ENCODE measurements around the gene BAIAP2L2. TPM values are rescaled to one million over a fixed set of nuclear protein-coding genes. Genes with fewer than 3 reads are reported as not detected.

The BAIAP2L2 gene
- polyA plus RNA-seq, 10 donors: 0.34 to 1.5 (median 0.83) TPM

DNA sequence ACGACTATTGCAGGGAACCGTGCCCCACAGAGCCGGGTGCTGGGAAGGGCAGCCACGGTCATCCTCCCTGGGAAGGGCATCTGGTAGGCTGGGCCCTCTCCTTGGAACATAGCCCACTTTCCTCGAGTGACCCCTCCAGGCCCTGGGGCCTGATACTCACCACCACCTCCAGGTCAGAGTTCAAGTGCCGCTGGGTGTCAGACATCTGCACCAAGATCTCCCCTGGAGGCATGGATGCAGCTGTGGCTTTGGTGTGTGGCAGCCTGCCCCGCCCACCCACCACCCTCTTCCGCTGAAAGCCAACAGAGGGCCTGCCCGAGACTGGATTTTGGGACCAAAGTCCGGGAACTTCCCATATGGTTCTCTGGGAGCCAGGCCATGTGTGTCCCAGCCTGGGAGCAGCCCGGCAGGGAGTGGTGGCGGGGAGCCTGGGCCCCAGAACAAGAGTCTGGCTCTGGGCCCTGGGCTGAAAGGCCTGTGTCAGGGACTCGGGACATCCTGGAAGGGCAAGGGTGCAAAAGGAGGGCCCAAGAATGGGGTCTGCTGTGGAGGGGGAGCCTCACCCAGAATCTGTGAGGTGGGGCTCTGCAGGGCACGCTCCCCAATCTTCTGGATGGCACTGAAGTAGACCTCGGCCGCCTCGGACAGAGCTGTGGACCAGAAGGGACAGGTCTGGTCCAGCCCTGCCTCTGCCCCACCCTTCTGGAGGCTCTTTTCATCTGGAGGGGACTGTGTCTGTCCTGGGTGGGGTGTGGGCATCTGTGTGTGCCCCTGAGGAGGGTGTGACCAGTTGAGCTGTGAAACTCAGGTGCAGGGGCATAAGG, 2.6 kb downstream of the BAIAP2L2 start:
- peak in 1 of 3 donors; percentile 49 for DNase-seq

DNA sequence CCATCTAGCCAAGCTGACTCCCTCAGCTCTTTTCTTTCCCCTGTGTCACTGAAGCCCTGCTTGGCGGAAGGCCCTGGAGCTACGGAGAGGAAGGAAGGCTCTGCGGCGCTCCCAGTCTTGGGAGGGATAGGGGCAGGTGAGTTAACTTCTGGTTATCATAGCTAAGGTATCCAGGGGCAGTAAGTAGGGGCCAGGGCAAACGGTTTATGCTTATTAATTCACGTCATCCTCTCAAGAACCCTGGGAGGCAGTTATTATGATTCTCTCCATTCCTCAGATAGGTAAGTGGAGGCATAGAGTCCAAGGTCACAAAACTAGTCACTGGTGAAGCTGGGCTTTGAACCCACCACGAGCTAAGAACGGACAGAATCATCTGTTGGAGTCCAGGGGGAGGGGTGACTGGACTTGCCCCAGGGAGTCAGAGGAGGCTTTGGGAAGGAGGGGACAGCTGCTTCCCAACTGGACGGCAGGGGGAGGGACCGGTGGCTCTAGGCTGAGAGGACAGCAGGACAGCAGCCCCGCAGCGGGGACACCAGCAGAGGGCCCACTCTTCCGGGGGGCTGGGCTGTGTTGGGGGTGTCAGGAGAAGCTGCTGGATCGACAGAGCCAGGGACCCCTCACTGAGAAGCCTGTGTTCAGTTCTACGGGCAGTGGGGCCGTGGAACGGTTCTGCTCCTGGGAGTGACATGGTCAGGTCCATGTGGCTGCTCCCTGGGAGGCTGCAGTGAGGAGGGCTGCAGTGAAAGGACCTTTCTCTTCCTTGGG, 3.5 kb downstream of the BAIAP2L2 start:
- DNase-seq: no peak

DNA sequence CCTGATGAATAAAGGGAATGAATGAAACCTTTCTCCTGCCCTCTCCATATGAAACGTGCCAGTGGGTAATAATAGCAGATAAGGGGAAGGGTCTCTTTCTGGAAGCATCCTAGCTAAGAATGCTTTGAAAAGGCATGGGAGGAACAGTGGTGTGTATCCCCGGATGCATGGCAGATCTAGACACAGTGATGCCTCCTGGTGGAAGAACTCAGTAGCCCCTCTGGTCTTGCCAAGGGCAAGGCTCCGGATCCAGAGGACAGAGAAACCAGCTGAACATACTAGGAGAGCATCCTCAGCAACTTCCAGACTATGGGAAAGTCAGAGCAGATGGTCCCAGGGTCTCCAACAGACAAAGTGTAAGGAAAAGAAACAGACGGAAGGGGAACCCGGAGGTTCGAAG, 6.4 kb downstream of the BAIAP2L2 start:
- DNase-seq: no peak

DNA sequence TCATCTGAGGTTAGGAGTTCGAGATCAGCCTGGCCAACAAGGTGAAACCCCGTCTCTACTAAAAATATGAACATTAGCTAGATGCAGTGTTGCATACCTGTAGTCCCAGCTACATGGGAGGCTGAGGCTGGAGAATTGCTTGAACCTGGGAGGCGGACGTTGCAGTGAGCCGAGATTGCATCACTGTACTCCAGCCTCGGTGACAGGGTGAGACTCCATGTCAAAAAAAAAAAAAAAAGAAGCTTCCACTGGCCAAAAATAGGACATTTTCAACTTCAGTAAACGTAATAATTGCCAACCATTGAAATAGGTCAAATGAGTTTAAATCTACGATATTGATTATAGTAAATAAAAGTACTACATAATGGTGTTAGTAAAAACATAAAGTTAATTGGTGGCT, 6.8 kb downstream of the BAIAP2L2 start:
- no peak for DNase-seq

DNA sequence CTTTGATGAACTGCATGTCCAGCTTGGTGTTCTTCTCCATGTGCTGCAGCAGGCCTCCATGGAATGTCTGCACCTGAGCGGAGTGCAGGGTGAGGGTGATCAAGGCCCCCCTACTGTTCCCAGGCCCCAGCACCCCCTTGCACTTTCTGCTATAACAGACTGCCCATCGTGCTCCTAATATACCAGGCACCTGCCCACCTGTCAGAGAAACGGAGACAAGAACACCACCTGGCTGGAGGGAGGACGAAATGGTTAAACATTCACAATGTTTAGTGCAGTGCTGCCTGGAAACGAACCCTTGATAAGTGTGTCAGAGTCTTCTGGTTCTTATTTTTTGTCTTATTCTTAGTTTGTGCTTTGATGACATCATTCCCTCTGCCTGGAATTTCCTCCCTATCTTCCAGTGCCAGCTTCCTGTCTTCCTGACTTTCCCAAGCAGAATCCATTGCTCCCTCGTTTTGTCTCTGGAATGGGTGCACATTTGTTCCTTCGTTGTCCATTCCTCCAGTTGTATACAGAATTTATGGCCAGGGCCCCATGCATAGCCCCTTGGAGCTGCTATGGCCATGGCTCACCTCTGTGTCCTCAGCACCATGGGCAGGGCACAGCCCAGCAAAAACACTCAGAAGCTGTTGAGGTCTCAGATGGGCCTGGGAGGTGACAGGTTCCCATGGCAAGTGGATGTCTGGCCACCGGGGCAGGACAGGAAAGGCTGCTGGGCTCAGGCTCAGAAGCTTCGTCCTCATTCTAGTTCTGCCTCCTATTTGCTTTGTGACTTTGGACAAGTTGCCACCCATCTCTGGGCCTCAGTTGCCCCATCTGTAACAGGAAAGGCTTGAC, 11.9 kb downstream of the BAIAP2L2 start:
- no peak for DNase-seq

DNA sequence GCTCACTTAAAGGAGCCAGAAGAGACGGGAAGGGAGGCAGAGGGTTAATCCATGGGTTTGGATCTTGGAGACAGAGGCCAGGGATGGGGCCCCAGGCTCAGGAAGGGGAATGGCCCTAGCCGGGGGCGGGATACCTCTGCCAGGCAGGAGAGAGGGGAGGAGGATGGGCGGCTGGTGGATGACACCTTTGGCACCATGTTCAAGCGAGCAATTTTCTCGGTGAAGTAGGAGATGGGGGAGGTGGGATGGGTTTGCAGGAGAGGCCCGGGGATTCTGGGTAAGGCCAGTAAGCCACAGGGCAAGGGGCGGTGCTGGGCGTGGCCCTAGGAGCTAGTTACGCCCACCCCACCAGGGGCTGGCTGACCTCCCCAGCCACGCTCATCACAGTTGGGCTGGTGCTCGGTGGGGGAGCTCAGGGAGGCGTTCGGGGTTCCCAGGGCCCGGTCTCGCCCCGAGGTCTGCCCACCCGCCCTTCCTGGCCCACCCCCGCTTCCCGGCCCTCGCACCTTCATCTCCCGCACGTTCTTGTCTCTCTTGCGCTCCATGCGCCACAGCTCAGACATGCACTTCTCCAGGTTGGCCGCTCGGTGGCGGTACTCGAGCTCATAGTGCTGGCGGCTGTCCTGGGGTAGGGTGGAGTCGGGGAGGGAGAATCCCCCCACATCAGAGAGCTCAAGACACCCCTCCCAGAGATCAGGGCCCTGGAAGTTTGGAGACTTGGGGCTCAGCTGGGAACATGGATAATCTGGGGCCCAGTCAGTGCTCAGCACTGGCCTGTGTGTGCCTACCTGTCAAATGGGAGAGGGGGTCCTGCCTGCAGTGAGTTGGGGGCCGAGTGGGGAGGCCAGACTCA, 12.7 kb downstream of the BAIAP2L2 start:
- DNase-seq: peak in 1 of 3 donors; percentile 54

DNA sequence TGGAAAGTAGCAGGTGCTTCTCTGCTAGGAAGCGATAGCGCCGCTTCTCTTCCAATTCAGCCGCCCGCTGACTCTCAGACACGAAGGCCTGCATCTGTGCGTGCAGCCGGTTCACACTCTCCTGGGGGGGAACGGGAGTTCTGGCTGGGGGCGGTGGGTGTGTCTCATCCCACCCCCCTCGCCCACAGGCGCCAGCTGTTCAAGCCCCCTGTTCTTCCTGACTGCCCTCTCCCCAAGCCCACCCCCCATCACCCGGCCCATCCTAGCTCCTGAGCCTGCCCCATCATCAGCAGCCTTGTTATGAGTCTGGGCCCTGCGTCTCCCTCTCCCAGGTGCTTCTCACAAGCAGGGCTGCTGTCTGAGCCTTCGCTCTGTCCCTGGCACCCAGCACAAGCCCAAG, 13.4 kb downstream of the BAIAP2L2 start:
- no peak for DNase-seq

DNA sequence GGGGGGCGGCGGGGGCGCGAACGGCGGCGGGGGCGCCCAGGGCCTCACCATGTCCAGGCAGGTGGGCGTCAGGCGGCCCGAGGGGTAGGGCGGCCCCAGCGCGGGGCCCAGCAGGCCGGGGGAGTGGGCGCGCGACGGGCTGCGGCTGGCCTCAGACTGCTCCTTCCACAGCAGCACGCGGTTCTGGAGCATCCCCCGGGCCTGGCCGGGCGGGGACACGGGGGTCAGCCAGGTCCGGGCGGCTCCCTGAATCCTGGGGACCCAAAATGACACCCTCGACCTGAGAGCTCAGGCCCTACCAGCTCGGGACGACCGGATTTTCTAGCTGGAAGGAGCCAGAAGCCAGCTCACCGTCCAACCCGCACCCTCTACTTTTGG, 21.0 kb downstream of the BAIAP2L2 start:
- no peak for DNase-seq

DNA sequence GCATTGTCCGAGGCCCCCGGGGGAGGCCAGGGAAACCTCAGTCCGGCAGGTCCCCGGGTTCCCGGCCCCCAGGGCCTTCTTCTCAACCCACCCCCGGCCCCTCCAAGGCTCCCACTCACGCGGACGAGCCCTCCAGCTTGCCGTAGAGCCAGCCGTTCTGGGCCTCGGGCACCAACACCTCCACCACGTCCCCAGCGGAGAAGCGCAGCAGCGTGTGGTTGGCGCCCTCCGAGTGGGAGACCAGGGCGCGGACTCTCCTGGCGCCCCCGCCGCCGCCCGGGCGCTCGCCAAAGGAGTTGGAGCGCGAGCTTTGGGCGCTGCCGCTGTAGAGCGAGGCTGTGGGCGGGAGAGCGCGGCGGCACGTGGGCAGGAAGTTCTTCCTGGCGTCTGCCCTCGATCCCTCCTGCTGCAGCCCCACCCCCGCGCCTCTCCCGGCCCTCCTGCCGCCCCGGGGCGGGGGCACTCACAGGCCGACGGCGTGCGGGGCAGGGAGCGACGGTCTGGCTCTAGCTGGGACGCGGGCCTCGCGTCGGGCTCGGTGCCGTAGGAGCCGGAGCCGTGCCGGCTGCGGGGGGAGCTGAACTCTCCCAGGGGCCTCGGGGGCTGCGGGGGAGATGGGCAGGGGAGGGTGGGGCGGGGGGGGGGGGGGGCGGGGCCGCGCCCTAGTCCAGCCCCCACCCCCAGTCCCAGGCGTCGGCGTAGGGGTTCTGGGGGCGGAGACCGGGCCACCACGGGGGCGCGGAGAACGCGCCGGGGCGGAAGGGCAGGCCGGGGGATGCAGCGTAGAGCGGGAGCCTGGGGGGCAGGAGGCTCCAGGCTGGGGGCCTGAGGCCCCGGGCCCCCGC, 21.6 kb downstream of the BAIAP2L2 start:
- peak in 1 of 3 donors; percentile 51 for DNase-seq

DNA sequence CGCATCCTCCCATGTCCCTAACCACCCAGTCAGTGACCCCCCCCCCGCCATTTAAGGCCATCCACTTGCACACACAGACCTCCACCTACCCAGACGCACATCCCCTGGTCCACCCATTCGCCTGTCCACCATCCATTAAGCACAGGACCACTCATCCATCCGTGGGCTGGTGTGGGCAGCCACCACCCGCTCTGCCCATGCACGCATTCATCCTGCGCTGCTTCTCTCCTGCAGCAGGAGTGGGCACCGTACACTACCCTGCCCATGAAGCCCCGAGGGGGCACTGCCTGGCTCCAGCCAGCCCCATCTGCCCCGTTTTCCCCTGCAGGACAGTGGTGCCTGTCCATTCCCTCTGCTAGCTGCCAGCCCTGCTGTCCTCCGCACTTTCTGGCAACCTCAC, 22.6 kb downstream of the BAIAP2L2 start:
- no peak for DNase-seq

DNA sequence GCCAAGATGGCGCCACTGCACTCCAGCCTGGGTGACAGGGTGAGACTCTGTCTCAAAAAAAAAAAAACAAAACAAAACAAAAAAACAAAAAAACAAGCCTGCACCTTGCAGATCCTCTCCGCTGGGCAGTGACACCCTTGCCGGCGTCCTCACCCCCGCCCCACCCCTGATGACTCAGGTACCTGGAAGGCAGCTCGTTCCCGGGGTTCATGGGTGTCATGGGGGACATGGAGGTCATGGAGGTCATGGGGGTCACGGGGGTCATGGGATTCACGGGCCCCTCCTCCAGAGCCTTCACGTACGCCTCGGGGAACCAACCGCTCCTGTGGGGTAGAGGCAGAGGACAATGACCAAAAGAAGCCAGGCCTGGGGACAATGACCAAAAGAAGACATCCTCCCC, 23.5 kb downstream of the BAIAP2L2 start:
- no peak for DNase-seq

DNA sequence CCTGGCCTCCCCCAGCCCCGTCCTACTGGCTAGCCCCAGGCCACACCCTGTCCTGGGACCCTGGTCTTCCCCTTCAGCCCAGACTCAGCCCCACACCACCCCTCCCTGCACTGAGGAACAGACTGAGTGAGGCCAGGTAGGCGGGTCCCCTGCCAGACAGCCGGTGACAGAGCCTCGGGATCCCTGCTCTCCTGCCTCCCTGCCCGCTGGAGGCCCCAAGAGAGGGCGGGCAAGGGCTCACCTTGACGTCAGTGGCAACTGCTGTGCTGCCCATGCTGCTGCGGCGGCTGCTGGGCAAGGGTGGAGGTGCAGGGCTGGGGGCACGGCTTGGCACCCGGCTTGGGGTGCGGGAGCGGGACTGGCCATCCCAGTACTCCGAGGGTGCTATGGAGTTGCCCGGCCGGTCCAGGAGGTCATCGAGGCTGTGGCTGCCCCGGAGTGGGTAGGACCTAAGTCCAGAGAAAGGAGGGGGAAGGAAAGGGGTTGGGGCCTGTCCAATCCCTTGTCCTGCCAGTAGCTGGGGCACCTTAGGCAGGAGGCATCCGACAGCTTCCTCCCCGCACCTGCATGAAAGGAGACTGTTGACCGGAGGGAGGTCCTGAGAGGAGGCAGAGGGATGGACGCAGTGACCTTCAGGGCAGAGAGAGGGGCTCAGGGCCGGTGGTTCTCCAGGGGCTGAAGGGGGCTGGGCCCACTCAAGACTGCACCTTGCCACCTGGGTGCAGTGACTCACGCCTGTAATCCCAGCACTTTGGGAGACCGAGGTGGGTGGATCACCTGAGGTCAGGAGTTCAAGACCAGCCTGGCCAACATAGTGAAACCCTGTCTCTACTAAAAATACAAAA, 24.3 kb downstream of the BAIAP2L2 start:
- no peak for DNase-seq

DNA sequence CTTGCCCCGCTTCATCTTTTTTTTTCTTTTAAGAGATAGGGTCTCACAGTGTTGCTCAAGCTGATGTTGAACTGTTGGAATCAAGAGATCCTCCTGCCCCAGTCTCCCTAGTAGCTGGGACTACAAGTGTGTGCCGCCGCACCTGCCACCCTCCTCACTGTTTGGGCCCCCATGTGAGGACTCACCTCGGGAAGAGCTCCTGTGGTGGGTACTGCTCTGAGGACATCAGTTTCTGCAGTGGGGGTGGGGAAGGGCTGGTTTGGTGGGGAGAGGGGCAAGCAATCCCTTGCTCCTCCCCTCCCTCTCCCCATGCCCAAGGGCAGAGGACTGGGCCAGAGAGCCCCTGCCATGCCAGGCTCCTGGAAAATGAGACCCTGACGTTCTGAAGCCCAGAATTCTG, 25.0 kb downstream of the BAIAP2L2 start:
- no peak for DNase-seq

DNA sequence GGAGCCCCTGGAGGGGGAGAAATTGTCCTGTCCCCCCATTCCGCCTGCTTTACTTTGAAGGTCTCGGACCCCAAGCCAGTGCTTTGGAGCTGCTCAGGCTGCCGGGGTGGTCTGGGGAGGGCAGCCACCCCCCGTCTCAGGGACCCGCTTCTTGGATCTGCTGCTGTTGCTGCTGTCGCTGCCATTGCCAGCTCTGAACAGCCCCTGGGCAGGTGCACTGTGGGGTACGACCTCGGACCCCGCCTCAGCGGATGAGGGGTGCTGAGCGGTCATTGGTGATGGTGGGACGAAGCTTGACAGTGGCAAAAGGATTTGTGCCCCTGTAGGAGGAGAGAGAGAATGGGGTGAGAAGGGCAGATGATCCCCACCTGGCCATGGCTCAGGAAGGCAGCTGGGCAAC, 25.4 kb downstream of the BAIAP2L2 start:
- DNase-seq: no peak

DNA sequence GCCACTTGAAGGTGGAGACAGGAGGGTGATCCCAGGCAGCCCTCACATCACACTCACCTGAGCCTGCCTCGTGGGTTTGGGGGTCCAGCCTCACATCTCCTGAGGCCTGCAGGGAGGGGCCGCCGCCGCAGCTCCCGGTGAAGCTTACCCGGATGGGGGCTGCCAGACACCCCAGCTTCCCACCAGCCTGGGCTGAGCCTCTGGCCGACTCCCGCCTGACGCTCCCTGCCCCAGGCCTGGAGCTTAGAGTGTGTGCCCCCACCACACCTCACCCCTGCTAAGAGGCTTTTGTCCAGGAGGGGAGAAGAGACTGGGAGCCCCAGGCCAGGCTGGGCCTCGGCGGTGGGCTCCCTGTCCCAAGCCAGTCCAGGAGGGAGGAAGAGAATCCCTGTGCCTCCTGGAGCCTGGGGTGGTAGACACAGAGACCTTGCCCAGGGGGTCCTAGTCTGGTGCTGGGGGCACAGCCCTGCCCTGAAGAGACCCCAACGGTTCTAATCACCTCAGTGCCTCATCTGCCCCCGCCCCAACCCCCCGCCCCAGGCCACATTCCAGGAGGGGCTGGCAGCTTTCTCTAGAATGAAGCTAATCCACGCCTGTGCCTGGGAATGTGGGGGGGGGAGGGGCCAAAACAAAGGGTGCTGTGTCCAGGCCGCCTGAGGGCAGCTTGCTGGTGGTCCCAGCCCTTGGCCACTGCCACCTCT, 26.4 kb downstream of the BAIAP2L2 start, which contains the start of gene SLC16A8:
Gene SLC16A8, minus strand, starts transcription at position 254 of the 701 bp plus-strand sequence. CDS start 1,311 bp downstream, outside the sequence.
- DNase-seq: no peak

DNA sequence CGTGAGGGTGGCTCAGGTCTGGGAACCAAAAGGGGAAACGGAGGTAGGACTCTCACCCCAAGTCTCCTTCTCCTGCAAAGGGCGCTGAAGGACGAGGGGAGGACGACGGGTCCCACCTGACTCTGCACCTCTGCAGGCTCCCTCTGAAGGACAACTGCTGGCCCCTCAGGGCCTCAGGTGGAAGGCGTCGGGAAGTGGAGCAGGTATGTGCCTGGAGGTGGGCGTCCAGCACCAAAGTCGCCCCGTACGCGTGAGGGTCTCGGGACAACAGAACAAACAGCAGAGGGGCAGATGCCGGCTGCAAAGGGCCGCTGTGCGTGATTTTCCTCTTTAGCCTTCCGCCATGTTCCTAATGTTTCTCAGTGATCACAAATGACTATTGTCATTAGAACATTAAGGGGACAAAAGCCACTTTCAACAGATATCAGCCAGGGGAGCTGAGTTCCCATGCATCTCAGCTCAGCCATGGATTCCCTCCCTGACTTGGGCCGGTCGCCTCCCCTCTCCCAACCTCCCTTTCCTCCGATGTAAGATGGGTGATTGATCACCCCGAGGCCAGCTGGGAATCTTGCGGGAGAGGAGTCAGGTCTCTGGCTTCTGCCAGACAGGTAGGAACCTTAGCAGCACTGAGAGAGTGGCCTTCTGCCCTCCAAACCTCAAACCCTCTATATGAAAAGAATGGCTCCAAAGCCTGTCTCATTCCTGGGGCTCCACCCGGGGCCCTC, 27.3 kb downstream of the BAIAP2L2 start:
- no peak for DNase-seq

DNA sequence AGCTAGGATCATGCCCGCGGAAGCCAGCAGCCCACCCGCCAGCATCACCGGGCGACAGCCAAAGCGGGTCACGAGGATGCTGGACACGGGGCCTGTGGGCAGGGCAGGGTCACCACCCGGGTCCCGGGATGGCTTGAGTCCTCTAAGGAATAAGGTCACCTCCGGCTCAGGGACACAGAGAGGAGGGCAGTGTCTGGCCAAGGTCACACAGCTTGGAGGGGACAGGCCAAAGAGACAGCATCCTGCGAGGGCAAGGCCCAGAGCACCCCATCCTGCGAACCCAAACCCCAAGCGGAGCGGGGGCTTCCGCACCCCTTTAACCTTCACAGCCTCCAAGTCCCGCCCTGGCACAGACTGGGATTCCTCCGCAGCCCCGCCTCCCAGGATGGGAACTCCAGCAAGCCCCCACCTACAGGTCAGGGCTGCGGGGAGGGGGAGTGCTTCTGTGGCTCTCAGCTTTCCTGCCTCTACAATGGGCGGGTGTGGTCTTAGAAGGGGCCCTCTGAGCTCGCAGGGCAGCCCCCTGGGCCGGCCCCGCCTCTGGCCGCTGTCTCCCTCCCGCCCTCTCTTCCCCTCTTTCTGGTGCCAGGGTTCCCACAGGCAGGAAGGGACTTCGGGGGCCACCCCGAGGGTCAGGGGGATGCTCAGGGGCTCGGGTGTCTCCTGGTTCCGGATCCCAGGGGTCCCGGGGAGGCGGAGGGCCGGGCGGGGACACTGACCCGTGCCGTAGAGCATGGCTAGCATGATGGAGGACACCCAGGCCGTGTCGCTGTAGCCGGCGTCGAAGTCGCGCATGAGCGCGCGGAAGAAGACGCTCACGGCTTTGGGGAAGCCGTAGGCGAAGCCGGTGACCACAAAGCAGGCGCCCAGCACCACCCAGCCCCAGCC, 28.3 kb downstream of the BAIAP2L2 start:
- DNase-seq: no peak

Measured in muscle of back (tissue), 11 donors.